HUDEP-2 (cell line): ENCODE measurements around the gene LETM1.
A peak's percentile ranks its signal among the peaks of the same experiment; 100 is the strongest.

ENCODE experiments used
- DNase-seq, 76 experiments: peaks; one replicate each; lab custom pipeline; 2025; ENCODE audit not compliant: unreplicated experiment in 76 of 76; lab: John Stamatoyannopoulos, UW

The LETM1 gene

DNA sequence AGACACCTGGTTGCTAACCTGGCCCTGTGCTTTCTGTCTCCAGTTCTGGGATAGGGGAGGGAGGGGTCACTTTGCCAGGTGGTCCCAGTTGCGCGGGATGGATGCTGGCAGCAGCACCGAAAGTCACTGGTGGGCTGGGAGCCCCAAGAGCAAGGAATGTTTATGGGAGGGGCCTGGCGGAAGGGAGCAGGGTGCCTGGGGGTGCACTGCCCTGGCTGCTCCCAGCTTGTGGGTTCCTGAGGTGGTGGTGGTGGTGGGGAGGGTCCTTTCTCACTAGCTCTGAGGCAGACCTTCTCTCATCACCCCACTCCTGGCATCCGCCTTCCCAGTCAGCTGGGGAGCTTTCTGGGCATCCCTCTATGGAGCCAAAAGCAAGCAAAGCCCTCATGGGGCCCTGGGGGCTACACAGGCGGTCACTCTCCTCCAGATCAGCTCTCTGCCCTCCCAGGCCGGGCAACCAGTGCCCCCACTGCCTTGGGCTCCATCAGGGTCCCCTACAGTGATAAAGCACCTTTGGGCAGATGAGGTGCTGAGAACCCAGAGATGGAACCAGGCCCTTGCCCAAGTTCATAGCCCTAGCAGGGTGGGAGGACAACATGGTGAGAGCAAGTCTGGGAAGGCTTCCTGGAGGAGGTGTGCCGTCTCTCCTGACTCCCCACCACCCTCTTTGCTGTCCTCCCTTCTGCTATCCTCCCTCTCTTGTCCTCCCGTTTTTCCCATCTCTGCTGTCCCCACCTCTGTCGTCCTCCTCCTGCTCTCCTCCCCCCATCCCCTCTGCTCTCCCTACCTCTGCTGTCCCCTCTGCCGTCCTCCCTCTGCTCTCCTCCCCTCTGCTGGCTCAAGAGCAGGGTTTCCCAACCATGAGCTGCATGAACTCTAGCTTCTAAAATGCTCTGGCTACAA, 46.9 kb downstream of the LETM1 start:
- DNase-seq, result no peak

- DNase-seq, result no peak
Observed at GRCh38 chr4:1808396-1808795, 47.6 kb downstream of the LETM1 start.

DNA sequence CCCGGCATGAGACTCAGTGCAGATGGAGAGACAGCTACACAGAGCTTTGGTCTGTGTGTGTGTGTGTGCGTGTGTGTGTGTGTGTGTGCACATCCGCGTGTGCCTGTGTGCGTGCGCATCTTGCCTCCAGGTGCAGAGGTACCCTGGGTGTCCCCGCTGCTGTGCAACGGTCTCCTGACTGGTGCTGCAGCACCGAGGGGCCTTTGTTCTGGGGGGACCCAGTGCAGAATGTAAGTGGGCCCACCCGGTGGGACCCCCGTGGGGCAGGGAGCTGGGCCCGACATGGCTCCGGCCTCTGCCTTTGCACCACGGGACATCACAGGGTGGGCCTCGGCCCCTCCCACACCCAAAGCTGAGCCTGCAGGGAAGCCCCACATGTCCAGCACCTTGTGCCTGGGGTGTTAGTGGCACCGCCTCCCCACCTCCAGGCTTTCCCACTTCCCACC, 48.6 kb downstream of the LETM1 start:
- no peak for DNase-seq

DNA sequence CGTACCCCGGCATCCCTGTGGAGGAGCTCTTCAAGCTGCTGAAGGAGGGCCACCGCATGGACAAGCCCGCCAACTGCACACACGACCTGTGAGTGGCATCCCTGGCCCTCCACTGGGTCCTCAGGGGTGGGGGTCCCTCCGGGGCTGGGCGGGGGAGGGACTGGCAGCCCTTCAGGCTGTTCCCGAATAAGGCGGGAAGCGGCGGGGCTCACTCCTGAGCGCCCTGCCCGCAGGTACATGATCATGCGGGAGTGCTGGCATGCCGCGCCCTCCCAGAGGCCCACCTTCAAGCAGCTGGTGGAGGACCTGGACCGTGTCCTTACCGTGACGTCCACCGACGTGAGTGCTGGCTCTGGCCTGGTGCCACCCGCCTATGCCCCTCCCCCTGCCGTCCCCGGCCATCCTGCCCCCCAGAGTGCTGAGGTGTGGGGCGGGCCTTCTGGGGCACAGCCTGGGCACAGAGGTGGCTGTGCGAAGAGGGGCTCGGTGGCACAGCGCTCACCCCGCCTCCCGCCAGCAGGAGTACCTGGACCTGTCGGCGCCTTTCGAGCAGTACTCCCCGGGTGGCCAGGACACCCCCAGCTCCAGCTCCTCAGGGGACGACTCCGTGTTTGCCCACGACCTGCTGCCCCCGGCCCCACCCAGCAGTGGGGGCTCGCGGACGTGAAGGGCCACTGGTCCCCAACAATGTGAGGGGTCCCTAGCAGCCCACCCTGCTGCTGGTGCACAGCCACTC, 49.2 kb downstream of the LETM1 start:
- no peak for DNase-seq

GRCh38 chr4:1806223-1806564, 49.8 kb downstream of the LETM1 start:
- DNase-seq, result no peak

GRCh38 chr4:1805493-1806222, 50.3 kb downstream of the LETM1 start:
- DNase-seq, result no peak

DNA sequence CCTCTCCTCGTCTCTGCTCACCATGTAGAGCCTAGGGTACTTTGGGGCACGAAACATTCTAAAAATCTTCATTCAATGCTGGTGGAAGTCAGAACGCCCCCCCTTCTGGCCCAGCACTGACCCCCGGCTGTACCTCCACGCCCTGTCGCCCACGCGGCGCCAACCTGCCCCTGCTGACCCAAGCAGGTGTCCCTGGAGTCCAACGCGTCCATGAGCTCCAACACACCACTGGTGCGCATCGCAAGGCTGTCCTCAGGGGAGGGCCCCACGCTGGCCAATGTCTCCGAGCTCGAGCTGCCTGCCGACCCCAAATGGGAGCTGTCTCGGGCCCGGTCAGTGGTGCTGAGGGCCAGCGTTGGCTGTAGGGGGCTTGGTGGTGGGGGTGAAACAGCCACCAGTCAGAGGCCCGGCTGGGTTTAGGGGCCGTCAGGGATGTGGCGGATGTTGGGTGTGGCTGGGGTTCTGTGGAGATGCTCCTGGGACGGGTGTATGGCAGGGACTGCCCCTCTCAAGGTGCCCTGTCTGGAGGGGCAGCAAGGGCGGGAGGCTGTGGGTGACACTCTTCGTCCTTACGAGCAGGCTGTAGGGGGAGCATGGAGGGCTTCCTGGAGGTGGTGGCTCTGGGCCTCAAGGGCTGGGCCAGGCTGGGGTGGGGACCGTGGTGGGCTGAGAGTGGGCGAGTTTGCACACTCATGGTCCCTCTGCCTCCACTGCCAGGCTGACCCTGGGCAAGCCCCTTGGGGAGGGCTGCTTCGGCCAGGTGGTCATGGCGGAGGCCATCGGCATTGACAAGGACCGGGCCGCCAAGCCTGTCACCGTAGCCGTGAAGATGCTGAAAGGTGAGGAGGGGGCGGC, 51.1 kb downstream of the LETM1 start:
- no peak for DNase-seq

GRCh38 chr4:1803523-1804423, 52.2 kb downstream of the LETM1 start:
- no peak for DNase-seq

DNA sequence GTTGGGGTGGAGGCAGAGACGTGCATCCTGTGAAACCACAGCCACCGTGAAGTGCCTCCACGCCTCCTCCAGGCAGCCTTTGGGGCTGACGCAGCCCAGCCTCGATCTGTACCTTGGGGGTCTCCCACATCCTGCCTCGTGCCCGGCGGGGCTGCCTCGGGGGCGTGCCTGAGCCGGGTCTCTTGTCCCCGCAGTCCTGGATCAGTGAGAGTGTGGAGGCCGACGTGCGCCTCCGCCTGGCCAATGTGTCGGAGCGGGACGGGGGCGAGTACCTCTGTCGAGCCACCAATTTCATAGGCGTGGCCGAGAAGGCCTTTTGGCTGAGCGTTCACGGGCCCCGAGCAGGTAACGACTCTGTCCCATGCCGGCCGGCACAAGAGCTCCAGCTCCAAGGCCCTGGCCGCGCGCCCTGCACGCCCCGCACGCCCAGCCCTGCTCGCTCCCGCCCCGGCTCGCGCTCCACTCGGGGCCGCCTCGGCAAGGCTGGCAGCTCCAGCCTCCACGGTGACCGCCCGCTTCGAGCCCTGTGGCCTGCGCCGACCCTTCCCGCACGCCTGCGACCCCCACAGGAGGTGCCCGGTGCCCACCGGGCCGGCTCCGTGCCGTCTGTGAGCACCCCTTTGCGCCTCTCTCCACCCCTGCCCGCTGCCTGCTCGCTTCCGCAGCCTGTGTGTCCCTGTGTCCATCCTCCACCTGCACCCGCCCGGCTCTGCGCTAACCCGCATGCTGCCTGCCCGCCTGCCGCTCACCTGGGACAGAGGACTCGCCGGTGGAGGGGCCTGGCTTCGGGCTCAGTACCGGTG, 53.0 kb downstream of the LETM1 start:
- DNase-seq, result no peak

DNA sequence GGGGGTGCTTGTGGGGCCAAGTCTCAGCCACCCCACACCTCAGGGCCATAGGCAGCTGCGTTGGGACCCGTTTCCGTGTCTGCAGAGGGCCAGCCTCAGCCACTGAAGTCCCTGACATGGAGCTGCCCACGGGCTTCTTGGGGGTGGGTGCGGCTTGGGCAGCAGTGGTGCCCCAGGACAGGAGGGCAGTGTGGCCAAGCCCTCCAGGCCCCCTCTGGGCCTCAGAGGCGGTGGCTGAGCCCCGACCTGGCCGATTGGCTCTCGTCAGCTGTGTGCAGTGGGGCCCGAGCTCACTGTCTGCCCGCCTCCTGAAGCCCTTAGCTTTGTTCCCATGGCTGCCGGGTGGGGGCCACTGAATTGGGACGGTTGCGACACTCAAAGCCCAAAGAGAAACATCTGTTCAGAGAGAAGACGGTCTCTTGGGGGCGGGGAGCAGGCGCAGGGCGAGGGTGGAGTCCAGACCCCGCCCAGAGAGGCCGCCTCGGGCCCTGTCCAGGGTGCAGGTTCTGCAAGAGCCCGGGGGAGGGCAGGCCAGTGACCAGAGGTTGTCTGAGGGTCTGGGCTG, 53.7 kb downstream of the LETM1 start:
- peak in 6 of 76 experiments; percentile 2 to 36 (median 13) for DNase-seq

GRCh38 chr4:1801286-1801958, 54.5 kb downstream of the LETM1 start:
- no peak for DNase-seq

DNA sequence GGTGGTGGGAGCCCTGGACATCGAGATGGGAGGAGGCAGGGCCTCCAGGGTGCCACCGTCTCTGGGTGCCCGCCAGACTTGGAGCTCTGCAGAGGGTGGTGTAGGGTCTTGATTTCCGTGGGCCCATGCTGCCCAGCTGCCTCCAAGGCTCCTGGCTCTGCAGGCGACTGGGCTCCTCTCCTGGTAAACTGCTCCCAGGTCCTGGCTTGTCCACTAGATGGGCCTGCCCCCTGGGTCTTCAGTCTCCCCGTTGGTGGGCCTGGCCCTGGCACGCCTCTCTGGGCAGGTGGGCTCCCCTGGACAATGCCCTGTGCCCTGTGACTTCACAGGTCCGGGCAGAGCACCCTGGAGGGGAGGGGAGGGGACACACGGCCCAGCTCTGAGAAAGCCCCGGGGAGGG, 55.2 kb downstream of the LETM1 start:
- no peak for DNase-seq

GRCh38 chr4:1799387-1800375, 56.3 kb downstream of the LETM1 start:
- DNase-seq, result no peak

DNA sequence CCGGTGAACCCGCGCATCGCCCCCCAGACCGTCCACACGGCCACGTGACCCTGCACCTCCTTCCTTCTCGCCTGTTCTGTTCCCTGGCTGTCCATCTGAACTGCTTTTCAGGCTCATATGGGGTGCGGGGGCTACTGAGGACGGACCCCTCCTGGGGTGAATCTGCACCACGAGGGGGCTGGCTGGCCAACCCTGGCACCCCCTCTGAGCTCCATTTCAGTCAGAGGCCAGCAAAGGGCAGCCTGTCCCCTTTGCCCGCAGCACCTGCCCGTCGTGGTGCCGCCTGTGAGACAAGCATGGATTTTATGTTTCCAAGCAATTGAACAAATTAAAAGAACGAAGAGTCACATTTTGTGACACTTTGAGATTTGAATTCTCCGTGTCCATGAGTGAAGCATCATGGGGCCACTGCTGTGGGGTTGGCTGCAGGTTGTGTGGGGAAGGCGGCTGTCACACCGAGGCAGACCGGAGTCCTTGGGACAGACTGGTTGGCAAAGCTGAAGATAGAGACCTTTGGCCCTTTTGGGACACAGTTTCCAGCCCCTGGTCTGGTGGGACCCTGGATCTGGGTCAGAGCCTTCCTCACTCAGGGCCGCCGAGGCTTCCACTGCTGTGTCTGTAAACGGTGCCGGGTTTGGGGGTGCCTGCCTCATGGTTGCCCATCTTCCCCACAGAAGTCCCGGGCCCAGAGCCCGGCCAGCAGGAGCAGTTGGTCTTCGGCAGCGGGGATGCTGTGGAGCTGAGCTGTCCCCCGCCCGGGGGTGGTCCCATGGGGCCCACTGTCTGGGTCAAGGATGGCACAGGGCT, 57.2 kb downstream of the LETM1 start:
- DNase-seq, result no peak

- DNase-seq, result no peak
Observed at GRCh38 chr4:1797861-1798579, 57.9 kb downstream of the LETM1 start.
